H1 (cell line): Measurements from ENCODE around the gene YAF2. TPM values are rescaled to one million over a fixed set of nuclear protein-coding genes. Genes with fewer than 3 reads are reported as not detected.

Experiments used
- CTCF ChIA-PET: fragments of 300-600 bp; sonication (Branson Sonifier 250); formaldehyde crosslinking; loops from one replicate; lab custom pipeline; 2021; ENCODE audit not compliant: partially characterized antibody; lab: Charles Lee
- POLR2A ChIA-PET: fragments of 300-600 bp; sonication (Branson Sonifier 250); formaldehyde crosslinking; loops from one replicate; lab custom pipeline; 2021; ENCODE audit warnings: inconsistent platforms; ENCODE audit not compliant: partially characterized antibody; lab: Charles Lee
- DNase-seq, 2 experiments: peaks; one replicate each; pipeline versions ENCODE4 v3.0.0 to v3.0.0-alpha.2; 2010 to 2022; ENCODE audit warnings: low spot score in 2 of 2, low read depth in 1 of 2, mixed read lengths in 1 of 2
- FAIRE-seq: peaks from 2 replicates; lab custom pipeline; 2011; peaks lifted over from hg19 to GRCh38; lab: Jason Lieb, UNC
- H2AFZ ChIP-seq: 2 replicates; pipeline ENCODE4 v1.8.1; 2012; ENCODE audit warnings: low read length, inconsistent platforms
- H2AK5ac ChIP-seq: 2 replicates; pipeline ENCODE4 v1.6.1; 2013; ENCODE audit warnings: low read depth, low read length
- H2BK120ac ChIP-seq: replicated peaks from 2 replicates; pipeline ENCODE3; 2013; ENCODE audit warnings: low read depth, low read length, inconsistent platforms
- H2BK12ac ChIP-seq: 2 replicates; pipeline ENCODE4 v1.6.1; 2013; ENCODE audit warnings: low read depth, low read length
- H2BK15ac ChIP-seq: 2 replicates; pipeline ENCODE4 v1.6.1; 2013; ENCODE audit warnings: low read length
- H2BK20ac ChIP-seq: 2 replicates; pipeline ENCODE4 v1.6.1; 2013; ENCODE audit warnings: low read length
- H2BK5ac ChIP-seq: 2 replicates; pipeline ENCODE4 v1.6.1; 2013; ENCODE audit warnings: low read depth, low read length
- H3K14ac ChIP-seq: 2 replicates; pipeline ENCODE4 v1.6.1; 2013; ENCODE audit warnings: inconsistent platforms; ENCODE audit not compliant: insufficient read length
- H3K18ac ChIP-seq: 2 replicates; pipeline ENCODE4 v1.6.1; 2013; ENCODE audit warnings: low read length; ENCODE audit errors: extremely low read depth
- H3K23ac ChIP-seq: 2 replicates; pipeline ENCODE4 v1.6.1; 2013; ENCODE audit warnings: inconsistent platforms; ENCODE audit not compliant: insufficient read length
- H3K23me2 ChIP-seq: 2 replicates; pipeline ENCODE4 v1.6.1; 2013; ENCODE audit warnings: low read depth, low read length
- H3K27ac ChIP-seq: 2 replicates; pipeline ENCODE4 v1.6.1; 2011; ENCODE audit warnings: low read depth, low read length, inconsistent platforms
- H3K27me3 ChIP-seq, 4 experiments: replicated peaks in 1 of 4; 1 replicate in 1 of 4; 2 replicates in 3 of 4; pipeline versions ENCODE4 v1.6.1 to v1.8.1; 2011 to 2013; ENCODE audit warnings: low read length in 3 of 4, mild to moderate bottlenecking in 3 of 4, inconsistent platforms in 2 of 4, mixed read lengths in 2 of 4, moderate library complexity in 1 of 4; ENCODE audit not compliant: control insufficient read depth in 3 of 4, insufficient read depth in 3 of 4; ENCODE audit errors: extremely low read depth in 1 of 4
- H3K36me3 ChIP-seq, 4 experiments: 2 replicates each; pipeline versions ENCODE4 v1.6.1 to v1.8.1; 2011 to 2013; ENCODE audit warnings: mild to moderate bottlenecking in 4 of 4, low read length in 3 of 4, moderate library complexity in 2 of 4, control low read depth in 1 of 4, inconsistent platforms in 1 of 4; ENCODE audit not compliant: insufficient read depth in 4 of 4, control insufficient read depth in 2 of 4
- H3K4ac ChIP-seq: replicated peaks from 2 replicates; pipeline ENCODE3; 2013; ENCODE audit warnings: low read length, low read depth, mixed read lengths, inconsistent platforms; ENCODE audit not compliant: insufficient read length
- H3K4me1 ChIP-seq, 4 experiments: replicated peaks in 1 of 4; 1 replicate in 1 of 4; 2 replicates in 3 of 4; pipeline versions ENCODE4 v1.6.1 to v1.8.1; 2011 to 2013; ENCODE audit warnings: low read length in 3 of 4, inconsistent platforms in 2 of 4, mixed read lengths in 1 of 4; ENCODE audit not compliant: insufficient read depth in 4 of 4, control insufficient read depth in 3 of 4
- H3K4me2 ChIP-seq, 2 experiments: 2 replicates each; pipeline versions ENCODE4 v1.6.1 to v1.8.1; 2011 to 2013; ENCODE audit warnings: low read depth in 2 of 2, low read length in 2 of 2, control low read depth in 1 of 2, inconsistent platforms in 1 of 2, mild to moderate bottlenecking in 1 of 2; ENCODE audit not compliant: insufficient read depth in 1 of 2
- H3K4me3 ChIP-seq, 4 experiments: fragments of 200-600, 300-600 bp in 1 of 4; sonication (generic), shearing (Covaris generic), sonication (Bioruptor Twin) in 1 of 4; 2 replicates each; pipeline versions ENCODE4 v1.5.1 to v1.8.1; 2011 to 2016; ENCODE audit warnings: low read length in 4 of 4, low read depth in 3 of 4, control low read depth in 2 of 4, inconsistent platforms in 2 of 4, mild to moderate bottlenecking in 2 of 4, mixed read lengths in 1 of 4, moderate library complexity in 1 of 4; ENCODE audit not compliant: insufficient read depth in 2 of 4; ENCODE audit errors: extremely low read depth in 1 of 4
- H3K56ac ChIP-seq: replicated peaks from 2 replicates; pipeline ENCODE3; 2013; ENCODE audit warnings: low read depth, mild to moderate bottlenecking, mixed read lengths, low read length, inconsistent platforms; ENCODE audit not compliant: insufficient read length
- H3K79me1 ChIP-seq: 2 replicates; pipeline ENCODE4 v1.6.1; 2013; ENCODE audit warnings: low read depth, low read length, control low read depth
- H3K79me2 ChIP-seq, 2 experiments: 2 replicates each; pipeline versions ENCODE4 v1.6.1 to v1.8.1; 2012 to 2013; ENCODE audit warnings: low read length in 2 of 2, mild to moderate bottlenecking in 2 of 2, inconsistent platforms in 1 of 2; ENCODE audit not compliant: insufficient read depth in 2 of 2, control insufficient read depth in 1 of 2
- H3K9ac ChIP-seq, 4 experiments: replicated peaks in 1 of 4; 1 replicate in 1 of 4; 2 replicates in 3 of 4; pipeline versions ENCODE4 v1.6.1 to v1.8.1; 2011 to 2013; ENCODE audit warnings: low read depth in 3 of 4, low read length in 3 of 4, control low read depth in 2 of 4, mild to moderate bottlenecking in 2 of 4, moderate library complexity in 2 of 4, inconsistent platforms in 1 of 4; ENCODE audit errors: extremely low read depth in 1 of 4
- H3K9me3 ChIP-seq, 2 experiments: 2 replicates each; pipeline versions ENCODE4 v1.6.1 to v1.8.1; 2012 to 2013; ENCODE audit warnings: mild to moderate bottlenecking in 2 of 2, moderate library complexity in 2 of 2, control low read depth in 1 of 2, inconsistent platforms in 1 of 2, low read depth in 1 of 2, low read length in 1 of 2, mixed read lengths in 1 of 2; ENCODE audit not compliant: insufficient read depth in 2 of 2
- H4K20me1 ChIP-seq, 2 experiments: replicated peaks in 1 of 2; 2 replicates each; pipeline versions ENCODE3 to v1.8.1; 2011 to 2013; ENCODE audit warnings: inconsistent platforms in 2 of 2, low read length in 2 of 2, mild to moderate bottlenecking in 1 of 2; ENCODE audit not compliant: insufficient read depth in 2 of 2, control insufficient read depth in 1 of 2
- H4K5ac ChIP-seq: 2 replicates; pipeline ENCODE4 v1.6.1; 2013; ENCODE audit warnings: low read length, low read depth, mixed read lengths, inconsistent platforms; ENCODE audit not compliant: insufficient read length
- H4K8ac ChIP-seq: 2 replicates; pipeline ENCODE4 v1.8.0; 2013; ENCODE audit warnings: mild to moderate bottlenecking, moderate library complexity, low read length, inconsistent platforms; ENCODE audit not compliant: insufficient read depth; ENCODE audit errors: extremely low read depth
- H4K91ac ChIP-seq: replicated peaks from 2 replicates; pipeline ENCODE3; 2013; ENCODE audit warnings: low read length, mixed read lengths, inconsistent platforms; ENCODE audit not compliant: insufficient read length
- ASH2L ChIP-seq: fragments of 200-600, 300-600 bp; sonication (generic); IDR thresholded peaks from one replicate; pipeline ENCODE4 v1.7.1; 2017; ENCODE audit warnings: low read length
- BACH1 ChIP-seq: IDR thresholded peaks from 2 replicates; pipeline ENCODE4 v1.6.1; 2012; ENCODE audit warnings: low read length, improper control_type of control experiment
- BRCA1 ChIP-seq: IDR thresholded peaks from 2 replicates; pipeline ENCODE4 v1.6.1; 2012; ENCODE audit warnings: low read depth, low read length, improper control_type of control experiment
- CTCF ChIP-seq, 3 experiments: IDR thresholded peaks; 1 replicate in 2 of 3; 2 replicates in 1 of 3; pipeline versions ENCODE4 v1.5.1 to v1.6.1; 2011; ENCODE audit warnings: low read length in 3 of 3, mild to moderate bottlenecking in 3 of 3, inconsistent platforms in 2 of 3, low read depth in 1 of 3, moderate library complexity in 1 of 3; ENCODE audit not compliant: insufficient read depth in 1 of 3; ENCODE audit errors: control extremely low read depth in 1 of 3
- EGR1 ChIP-seq: IDR thresholded peaks from 2 replicates; pipeline ENCODE4 v1.6.1; 2011; ENCODE audit warnings: low read depth, low read length, borderline replicate concordance
- GABPA ChIP-seq: IDR thresholded peaks from 2 replicates; pipeline ENCODE4 v1.6.1; 2011; ENCODE audit warnings: mild to moderate bottlenecking, low read length, moderate library complexity, borderline replicate concordance; ENCODE audit not compliant: insufficient read depth
- HDAC2 ChIP-seq, 2 experiments: fragments of 300-600 bp in 1 of 2; sonication (generic) in 1 of 2; IDR thresholded peaks; 2 replicates each; pipeline ENCODE4 v1.6.1; 2011 to 2012; ENCODE audit warnings: low read depth in 2 of 2, low read length in 2 of 2, mild to moderate bottlenecking in 2 of 2, moderate library complexity in 2 of 2, borderline replicate concordance in 1 of 2, inconsistent platforms in 1 of 2
- JUN ChIP-seq: IDR thresholded peaks from 2 replicates; pipeline ENCODE4 v1.6.1; 2011; ENCODE audit warnings: low read depth, mild to moderate bottlenecking, improper control_type of control experiment, low read length
- JUND ChIP-seq: IDR thresholded peaks from 2 replicates; pipeline ENCODE4 v1.6.1; 2011; ENCODE audit warnings: mild to moderate bottlenecking, improper control_type of control experiment, low read length
- KDM1A ChIP-seq: fragments of 200-600, 300-600 bp; sonication (generic); IDR thresholded peaks from 2 replicates; pipeline ENCODE4 v1.7.1; 2016; ENCODE audit warnings: mild to moderate bottlenecking, low read length, borderline replicate concordance
- KDM4A ChIP-seq: IDR thresholded peaks from one replicate; pipeline ENCODE4 v1.7.1; 2012; ENCODE audit warnings: low read depth, mild to moderate bottlenecking, moderate library complexity, low read length, inconsistent platforms; ENCODE audit not compliant: severe bottlenecking
- POLR2A ChIP-seq, 2 experiments: IDR thresholded peaks; 1 replicate in 1 of 2; 2 replicates in 1 of 2; pipeline ENCODE4 v1.6.1; 2011; ENCODE audit warnings: low read depth in 2 of 2, low read length in 2 of 2, mild to moderate bottlenecking in 2 of 2; ENCODE audit errors: control extremely low read depth in 1 of 2
- SIRT6 ChIP-seq: IDR thresholded peaks from one replicate; pipeline ENCODE4 v1.7.1; 2012; ENCODE audit warnings: low read length, inconsistent platforms
- SP4 ChIP-seq: IDR thresholded peaks from 2 replicates; pipeline ENCODE4 v1.6.1; 2012; ENCODE audit warnings: low read length, inconsistent platforms
- WGBS, 2 experiments: shearing (Covaris generic) in 1 of 2; methylation state at CpG; one replicate each; pipeline versions ENCODE4 v1.1.6 to v1.1.7; 2013 to 2015; ENCODE audit warnings: low lambda C conversion rate in 2 of 2, mixed read lengths in 2 of 2, inconsistent platforms in 1 of 2, low coverage in 1 of 2, missing lambda C conversion rate in 1 of 2; ENCODE audit not compliant: insufficient replicate concordance in 2 of 2, insufficient coverage in 1 of 2, insufficient read length in 1 of 2; ENCODE audit errors: extremely low coverage in 1 of 2, missing lambda C conversion rate in 1 of 2; 5-methylcytosine and 5-hydroxymethylcytosine counted together
- polyA plus RNA-seq, 7 experiments: library from polyadenylated mRNA; depleted of rRNA in 3 of 7; stranded (reverse) in 5 of 7; unstranded in 2 of 7; fragments of >200 nt in 5 of 7; fragments of 200-250 nt in 2 of 7; gene quantifications; 1 replicate in 5 of 7; 2 replicates in 1 of 7; 4 replicates in 1 of 7; pipeline versions ENCODE4 v1.2.1 to v1.2.3, GENCODE V29; 2011 to 2013; ENCODE audit warnings: missing spikeins in 2 of 7, mixed read lengths in 2 of 7
- total RNA-seq: library from RNA; stranded (reverse); fragmentation: NEBNext Ultra II Directional; extraction: Animal tissue kit (Norgen Biotek cat#: 25700); gene quantifications from 2 replicates; pipeline ENCODE4 v1.2.1, GENCODE V29; 2021

The YAF2 gene
- total and polyA plus RNA-seq, 2 of the 8 experiments (the other 6 are each of a cell fraction or from before 2014, with no cell fraction given): 0.50 to 2.2 TPM

DNA sequence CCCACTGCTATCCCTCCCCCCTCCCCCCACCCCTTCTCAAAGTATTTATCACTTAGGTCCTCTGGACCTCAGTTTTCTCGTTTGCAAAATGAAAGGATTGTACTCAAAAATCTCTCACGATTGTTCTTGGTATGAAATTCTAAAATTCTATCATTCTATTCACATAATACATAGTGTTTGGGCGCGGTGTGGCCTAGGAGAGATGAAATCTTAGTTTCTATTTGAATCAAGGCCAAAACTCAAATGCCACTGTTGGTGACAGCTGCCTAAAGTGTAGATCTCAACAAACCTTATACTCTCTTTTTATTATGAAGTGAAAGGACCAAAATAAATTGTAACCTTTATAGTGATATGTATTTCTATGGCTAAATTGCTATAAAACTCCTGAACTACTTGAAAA is 23.7 kb upstream of the YAF2 start:
- H3K36me3 ChIP-seq: no peaks in the 10 kb centered on the region
- no peak overlapping the region for H4K91ac ChIP-seq
- H3K56ac ChIP-seq: no peak overlapping the region
- H3K23me2 ChIP-seq: no peaks in the 10 kb centered on the region
- no peak overlapping the region for H2BK15ac ChIP-seq
- H3K4me3 ChIP-seq: no peak overlapping the region
- no peak overlapping the region for H4K8ac ChIP-seq
- no peaks in the 10 kb centered on the region for H3K4me1 ChIP-seq
- H2BK20ac ChIP-seq: no peak overlapping the region
- H3K23ac ChIP-seq: no peak overlapping the region
- H3K9ac ChIP-seq: no peak overlapping the region
- H4K5ac ChIP-seq: no peak overlapping the region
- no peak overlapping the region for H3K4ac ChIP-seq
- H4K20me1 ChIP-seq: no peaks in the 10 kb centered on the region
- no peak overlapping the region for H3K4me2 ChIP-seq
- H2AK5ac ChIP-seq: no peak overlapping the region
- no peak overlapping the region for H3K27ac ChIP-seq
- POLR2A ChIA-PET: no interaction called here
- no peak overlapping the region for H2BK120ac ChIP-seq
- H3K27me3 ChIP-seq: no peaks in the 10 kb centered on the region
- H2BK12ac ChIP-seq: no peak overlapping the region
- H3K9me3 ChIP-seq: no peaks in the 10 kb centered on the region
- CTCF ChIA-PET: no interaction called here
- H2AFZ ChIP-seq: no peak overlapping the region
- no peak overlapping the region for H3K14ac ChIP-seq
- DNase-seq (no peak), FAIRE-seq (no peak)
- no peak overlapping the region for H2BK5ac ChIP-seq
- WGBS, 2 experiments: 59% methylated on average over 4 of the region's 4 CpGs; no CpG with 5 or more reads in 1 of the 2 experiments
- H3K79me1 ChIP-seq: no peaks in the 10 kb centered on the region
- no peak overlapping the region for H3K18ac ChIP-seq
- no peaks in the 10 kb centered on the region for H3K79me2 ChIP-seq
- TF ChIP-seq POLR2A (IDR thresholded peaks at IDR 0.05; ENCODE audit: control extremely low read depth in 1 of 2, low read depth in 2 of 2, low read length in 2 of 2) (no peak), CTCF (IDR thresholded peaks at IDR 0.05; ENCODE audit: control extremely low read depth in 1 of 3, insufficient read depth in 1 of 3, low read depth in 1 of 3, low read length in 3 of 3) (no peak), KDM4A (no peak), JUN (no peak), GABPA (no peak), EGR1 (no peak), ASH2L (no peak), BRCA1 (no peak), SP4 (no peak), SIRT6 (no peak), BACH1 (no peak), HDAC2 (IDR thresholded peaks at IDR 0.05; ENCODE audit: borderline replicate concordance in 1 of 2, low read depth in 2 of 2, low read length in 2 of 2) (no peak), JUND (no peak), KDM1A (no peak)
